Neutrophil (primary cell): ENCODE results near the gene PSD2.

Experiments
- H3K27ac ChIP-seq: fragments of 200-600 bp; sonication (generic); 2 replicates; pipeline ENCODE4 v1.5.1; 2016; ENCODE audit warnings: mild to moderate bottlenecking, moderate library complexity
- H3K27me3 ChIP-seq: fragments of 200-600 bp; sonication (generic); 2 replicates; pipeline ENCODE4 v1.6.0; 2016; ENCODE audit warnings: mild to moderate bottlenecking
- H3K36me3 ChIP-seq: fragments of 200-600 bp; sonication (generic); 2 replicates; pipeline ENCODE4 v1.5.1; 2017
- H3K4me1 ChIP-seq, 2 experiments: fragments of 200-600 bp in 1 of 2; sonication (generic) in 1 of 2; 1 replicate in 1 of 2; 2 replicates in 1 of 2; pipeline versions ENCODE4 v1.5.1 to v1.6.1; 2013 to 2016; ENCODE audit warnings: low read depth in 1 of 2, low read length in 1 of 2, mild to moderate bottlenecking in 1 of 2, moderate library complexity in 1 of 2; ENCODE audit not compliant: control insufficient read depth in 1 of 2, insufficient read depth in 1 of 2
- H3K4me3 ChIP-seq, 2 experiments: fragments of 200-600 bp in 1 of 2; sonication (generic) in 1 of 2; 1 replicate in 1 of 2; 2 replicates in 1 of 2; pipeline ENCODE4 v1.5.1; 2013 to 2016; ENCODE audit warnings: low read depth in 1 of 2, low read length in 1 of 2, mild to moderate bottlenecking in 1 of 2, moderate library complexity in 1 of 2
- H3K9me3 ChIP-seq: fragments of 200-600 bp; sonication (generic); 2 replicates; pipeline ENCODE4 v1.5.1; 2016
- TF ChIP-seq, protein P1 (sequence below): fragments of 200-600 bp; sonication (generic); IDR thresholded peaks from 2 replicates; pipeline ENCODE4 v1.5.1; 2016; ENCODE audit warnings: antibody characterized with exemption

The PSD2 gene

DNA sequence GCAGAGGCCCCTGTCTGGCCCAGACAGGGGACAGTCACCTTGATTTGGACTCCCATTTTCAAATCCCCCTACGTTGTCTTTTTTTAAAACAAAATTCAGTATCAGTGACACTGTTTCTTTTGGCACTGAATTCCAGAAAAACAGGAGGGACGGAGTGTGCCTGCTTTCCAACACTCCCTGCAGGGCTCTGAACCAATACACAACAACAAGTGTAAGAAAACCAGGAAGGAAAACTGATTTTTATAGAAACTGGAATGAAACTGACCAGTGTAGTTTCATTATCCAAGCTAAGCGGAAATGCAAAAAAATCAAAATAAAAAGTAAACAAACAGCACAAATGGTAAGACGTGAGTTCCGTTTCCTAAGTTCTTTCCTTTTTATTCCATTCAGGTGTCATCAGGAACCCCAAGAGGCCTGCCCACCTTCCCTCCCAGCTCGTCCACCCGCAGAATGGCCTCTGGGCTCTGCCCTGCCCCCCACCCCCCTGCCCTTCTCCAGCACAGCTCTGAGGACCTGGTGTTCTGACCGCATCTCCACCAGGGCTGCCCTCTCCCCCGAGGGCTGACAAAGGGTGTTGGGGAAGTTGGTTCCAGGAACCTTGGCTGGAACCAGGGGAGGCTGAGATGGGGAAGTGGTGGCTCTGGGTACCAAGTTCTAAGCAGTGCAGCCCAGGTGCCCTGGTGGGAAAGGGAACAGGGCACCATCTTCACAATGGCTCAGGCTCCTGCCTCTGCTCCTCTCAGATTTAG, 73.6 kb downstream of the PSD2 start:
- peaks cover 37% of the 10 kb centered on the region for H3K27me3 ChIP-seq
- H3K27ac ChIP-seq, result no peak overlapping the region

DNA sequence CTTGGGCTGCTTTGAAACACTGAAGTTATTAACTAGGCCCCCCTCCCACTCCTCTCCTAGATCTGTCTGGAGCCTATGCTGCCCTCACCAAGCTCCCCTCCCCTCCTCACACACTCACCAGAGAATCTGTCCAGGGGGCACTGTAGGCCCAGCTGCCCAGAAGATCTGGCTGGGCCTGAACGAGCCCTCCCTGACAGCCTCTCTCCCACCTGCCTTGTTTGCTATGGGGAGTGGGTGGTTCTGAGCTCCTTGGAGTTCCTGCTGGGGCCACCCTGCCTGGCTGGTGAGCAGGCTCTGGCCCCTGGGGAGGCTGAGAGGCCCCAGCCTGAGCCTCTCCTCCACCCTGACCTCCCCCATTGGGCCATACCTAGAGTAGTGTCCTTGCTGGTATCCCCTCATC, 75.1 kb downstream of the PSD2 start:
- Histone ChIP-seq H3K36me3 (no peaks in the 10 kb centered on the region), H3K4me1 (no peaks in the 10 kb centered on the region), H3K27ac (no peak overlapping the region), H3K4me3 (no peak overlapping the region), H3K27me3 (peaks cover 44% of the 10 kb centered on the region), H3K9me3 (no peaks in the 10 kb centered on the region)
- TF ChIP-seq, protein P1, sequence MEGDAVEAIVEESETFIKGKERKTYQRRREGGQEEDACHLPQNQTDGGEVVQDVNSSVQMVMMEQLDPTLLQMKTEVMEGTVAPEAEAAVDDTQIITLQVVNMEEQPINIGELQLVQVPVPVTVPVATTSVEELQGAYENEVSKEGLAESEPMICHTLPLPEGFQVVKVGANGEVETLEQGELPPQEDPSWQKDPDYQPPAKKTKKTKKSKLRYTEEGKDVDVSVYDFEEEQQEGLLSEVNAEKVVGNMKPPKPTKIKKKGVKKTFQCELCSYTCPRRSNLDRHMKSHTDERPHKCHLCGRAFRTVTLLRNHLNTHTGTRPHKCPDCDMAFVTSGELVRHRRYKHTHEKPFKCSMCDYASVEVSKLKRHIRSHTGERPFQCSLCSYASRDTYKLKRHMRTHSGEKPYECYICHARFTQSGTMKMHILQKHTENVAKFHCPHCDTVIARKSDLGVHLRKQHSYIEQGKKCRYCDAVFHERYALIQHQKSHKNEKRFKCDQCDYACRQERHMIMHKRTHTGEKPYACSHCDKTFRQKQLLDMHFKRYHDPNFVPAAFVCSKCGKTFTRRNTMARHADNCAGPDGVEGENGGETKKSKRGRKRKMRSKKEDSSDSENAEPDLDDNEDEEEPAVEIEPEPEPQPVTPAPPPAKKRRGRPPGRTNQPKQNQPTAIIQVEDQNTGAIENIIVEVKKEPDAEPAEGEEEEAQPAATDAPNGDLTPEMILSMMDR, result no peak

More for the DNA sequence above, 73.6 kb downstream of the PSD2 start:
- TF ChIP-seq, protein P1, result no peak
- Histone ChIP-seq H3K36me3 (no peaks in the 10 kb centered on the region), H3K4me3 (no peak overlapping the region), H3K4me1 (no peaks in the 10 kb centered on the region), H3K9me3 (no peaks in the 10 kb centered on the region)

DNA sequence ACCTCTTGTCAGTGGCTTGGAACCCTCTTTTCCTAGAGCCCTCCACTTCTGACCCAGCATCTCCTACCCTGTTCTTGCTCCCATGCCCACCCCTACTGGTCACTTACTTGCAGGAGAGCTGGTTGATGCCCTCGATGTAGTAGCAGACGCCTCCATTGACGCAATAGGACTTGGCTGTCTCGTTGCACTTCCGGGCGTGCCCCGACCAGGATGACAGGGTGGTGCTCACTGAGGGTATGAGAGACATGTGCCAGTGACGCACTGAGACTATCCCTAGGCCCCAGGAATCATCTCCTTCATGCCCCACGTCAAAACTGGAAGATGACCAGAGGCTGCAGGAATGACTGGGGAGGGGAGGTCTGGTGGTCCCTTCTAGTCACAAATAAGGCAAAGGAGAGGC, 76.0 kb downstream of the PSD2 start:
- Histone ChIP-seq H3K4me1 (no peaks in the 10 kb centered on the region), H3K4me3 (no peak overlapping the region), H3K9me3 (no peaks in the 10 kb centered on the region)

DNA sequence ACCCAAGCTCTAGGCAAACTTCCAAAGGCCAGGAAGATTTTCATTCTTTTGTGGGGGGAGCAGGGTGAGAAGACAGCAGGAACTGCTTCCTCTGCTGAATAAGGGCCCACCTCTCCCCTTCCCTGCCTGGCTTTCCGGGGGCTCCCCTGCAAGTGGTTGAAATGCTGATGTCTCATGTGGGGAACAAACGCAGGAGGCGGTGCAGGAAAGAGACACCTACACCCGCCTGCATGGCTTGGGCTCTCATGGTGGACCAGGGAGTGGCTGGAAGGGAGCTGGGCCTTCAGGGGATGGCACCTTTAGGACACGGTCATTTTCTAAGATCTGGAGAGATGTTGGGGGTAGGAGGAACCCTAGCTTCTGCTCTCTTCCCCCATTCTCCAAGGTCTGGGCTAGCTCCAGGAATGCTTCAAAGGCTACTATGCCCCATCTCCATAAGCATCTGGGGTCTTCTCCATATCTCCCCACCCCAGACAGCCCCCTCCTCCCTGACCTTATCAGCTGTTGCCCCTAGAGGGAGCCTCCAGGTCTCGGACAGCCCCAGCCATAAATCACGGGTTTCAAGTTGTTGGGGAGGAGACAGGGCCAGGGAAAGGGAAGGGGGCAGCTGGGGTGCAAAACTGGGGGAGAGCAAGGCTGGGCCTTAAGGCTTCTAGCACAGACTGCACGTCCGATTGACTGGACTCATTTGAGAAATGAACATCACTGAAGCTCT, 76.6 kb downstream of the PSD2 start:
- Histone ChIP-seq H3K4me1 (no peaks in the 10 kb centered on the region), H3K27me3 (peaks cover 52% of the 10 kb centered on the region), H3K9me3 (no peaks in the 10 kb centered on the region), H3K4me3 (no peak overlapping the region), H3K36me3 (no peaks in the 10 kb centered on the region), H3K27ac (no peak overlapping the region)
- TF ChIP-seq, protein P1, result no peak

More for the DNA sequence above, 76.0 kb downstream of the PSD2 start:
- Histone ChIP-seq H3K36me3 (no peaks in the 10 kb centered on the region), H3K27me3 (peaks cover 51% of the 10 kb centered on the region), H3K27ac (no peak overlapping the region)
- TF ChIP-seq, protein P1, result no peak

DNA sequence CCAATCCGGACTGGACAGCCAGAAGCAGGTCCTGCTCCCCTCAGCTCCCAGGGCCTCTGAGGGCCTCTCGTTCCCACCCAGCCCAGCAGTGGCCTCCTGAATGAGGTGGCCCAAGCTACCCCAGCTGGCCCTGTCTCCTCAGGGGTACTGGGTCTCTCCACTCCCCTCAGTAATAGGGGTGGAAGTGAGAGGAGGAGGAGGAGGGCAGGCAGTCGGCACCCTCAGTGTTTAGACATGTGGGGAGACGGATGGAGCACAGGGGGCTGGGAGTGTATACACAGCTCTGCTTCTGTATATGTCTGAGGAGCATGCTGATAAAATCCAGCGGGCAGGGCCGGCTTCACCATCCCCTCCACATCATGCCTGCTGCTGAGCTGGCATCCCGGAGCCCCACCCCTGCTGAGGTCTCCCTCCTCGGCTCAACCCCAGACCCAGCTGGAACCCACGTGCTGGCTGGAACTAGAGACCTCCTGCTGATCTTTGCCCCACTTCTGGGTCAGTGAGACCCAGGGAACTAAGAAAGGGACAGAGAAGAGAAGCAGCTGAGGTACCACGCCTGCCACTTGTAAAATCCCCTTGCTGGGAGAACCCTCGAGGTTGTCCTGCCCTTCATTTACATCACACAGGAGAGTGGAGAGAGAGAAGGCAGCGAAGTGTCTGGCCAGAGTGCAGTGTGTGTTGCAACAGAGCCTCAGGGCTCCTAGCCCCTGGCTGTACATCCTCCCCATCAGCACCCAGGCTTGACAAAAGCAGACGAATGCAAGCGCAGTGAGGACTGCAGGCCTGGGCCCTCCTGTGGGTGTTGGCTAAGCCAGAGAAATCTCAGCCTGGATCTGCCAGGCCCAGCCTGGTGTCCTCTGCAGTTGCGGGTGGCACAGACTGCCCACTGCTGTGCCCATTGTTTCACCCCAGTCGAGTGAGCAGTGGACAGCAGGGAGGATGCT, 77.5 kb downstream of the PSD2 start:
- Histone ChIP-seq H3K9me3 (no peaks in the 10 kb centered on the region), H3K36me3 (no peaks in the 10 kb centered on the region)
- TF ChIP-seq, protein P1, result no peak

More for the DNA sequence above, 77.5 kb downstream of the PSD2 start:
- Histone ChIP-seq H3K27me3 (peaks cover 50% of the 10 kb centered on the region), H3K4me3 (no peak overlapping the region), H3K27ac (no peak overlapping the region), H3K4me1 (no peaks in the 10 kb centered on the region)
